Duodenal mucosa (tissue), 2 donors: ENCODE data around the gene CPEB4.

Source experiments
- H3K27ac ChIP-seq: one replicate; pipeline ENCODE4 v1.7.0; 2013; ENCODE audit warnings: low read depth, low read length
- H3K27me3 ChIP-seq, 2 donors: one replicate each; pipeline ENCODE4 v1.7.0; 2013; ENCODE audit warnings: low read length in 2 of 2, control low read depth in 1 of 2; ENCODE audit not compliant: insufficient read depth in 2 of 2, control insufficient read depth in 1 of 2
- H3K36me3 ChIP-seq, 2 donors: one replicate each; pipeline ENCODE4 v1.7.0; 2013; ENCODE audit warnings: low read length in 2 of 2, control low read depth in 1 of 2; ENCODE audit not compliant: insufficient read depth in 2 of 2, control insufficient read depth in 1 of 2
- H3K4me1 ChIP-seq, 2 donors: one replicate each; pipeline ENCODE4 v1.7.0; 2013; ENCODE audit warnings: low read length in 2 of 2, control low read depth in 1 of 2; ENCODE audit not compliant: insufficient read depth in 2 of 2, control insufficient read depth in 1 of 2
- H3K4me3 ChIP-seq, 2 donors: one replicate each; pipeline ENCODE4 v1.7.0; 2013; ENCODE audit warnings: low read length in 2 of 2, low read depth in 1 of 2
- H3K9ac ChIP-seq, 2 donors: one replicate each; pipeline ENCODE4 v1.7.0; 2013; ENCODE audit warnings: low read length in 2 of 2, low read depth in 1 of 2
- H3K9me3 ChIP-seq, 2 donors: one replicate each; pipeline ENCODE4 v1.7.0; 2013; ENCODE audit warnings: low read length in 2 of 2, control low read depth in 1 of 2; ENCODE audit not compliant: control insufficient read depth in 1 of 2

The CPEB4 gene

GRCh38 chr5:173859408-173860159 lies 28.6 kb upstream of the CPEB4 start:
- Histone ChIP-seq H3K36me3 (no peaks in the 10 kb centered on the region), H3K9ac (no peak overlapping the region), H3K4me3 (no peak overlapping the region), H3K27ac (no peak overlapping the region), H3K9me3 (no peaks in the 10 kb centered on the region), H3K27me3 (no peaks in the 10 kb centered on the region), H3K4me1 (peaks cover 17 to 36% of the 10 kb centered on the region in 2 donors)

- Histone ChIP-seq H3K27me3 (no peaks in the 10 kb centered on the region), H3K4me3 (no peak overlapping the region), H3K9ac (no peak overlapping the region), H3K36me3 (no peaks in the 10 kb centered on the region), H3K4me1 (peaks cover 20 to 40% of the 10 kb centered on the region in 2 donors), H3K9me3 (no peaks in the 10 kb centered on the region), H3K27ac (no peak overlapping the region)
These were observed 26.1 kb upstream of the CPEB4 start for GRCh38 chr5:173862047-173862477.

GRCh38 chr5:173863359-173863758 lies 24.8 kb upstream of the CPEB4 start:
- Histone ChIP-seq H3K9ac (no peak overlapping the region), H3K36me3 (no peaks in the 10 kb centered on the region), H3K4me1 (peaks cover 15 to 35% of the 10 kb centered on the region in 2 donors), H3K4me3 (no peak overlapping the region), H3K27me3 (no peaks in the 10 kb centered on the region), H3K9me3 (no peaks in the 10 kb centered on the region), H3K27ac (no peak overlapping the region)

GRCh38 chr5:173864126-173865050 lies 23.8 kb upstream of the CPEB4 start:
- H3K27me3 ChIP-seq, result no peaks in the 10 kb centered on the region
- peak overlapping the region in 1 of 2 donors; percentile 21 for H3K9ac ChIP-seq
- H3K27ac ChIP-seq, result no peak overlapping the region
- no peaks in the 10 kb centered on the region for H3K36me3 ChIP-seq
- peak overlapping the region in 1 of 2 donors; percentile 56 for H3K4me3 ChIP-seq
- peaks cover 12 to 24% of the 10 kb centered on the region in 2 donors for H3K4me1 ChIP-seq
- H3K9me3 ChIP-seq, result no peaks in the 10 kb centered on the region

- H3K4me3 ChIP-seq, result no peak overlapping the region
- no peaks in the 10 kb centered on the region for H3K36me3 ChIP-seq
- H3K4me1 ChIP-seq, result peaks cover 7 to 12% of the 10 kb centered on the region in 2 donors
- H3K27me3 ChIP-seq, result no peaks in the 10 kb centered on the region
- no peak overlapping the region for H3K9ac ChIP-seq
- H3K9me3 ChIP-seq, result no peaks in the 10 kb centered on the region
- H3K27ac ChIP-seq, result no peak overlapping the region
These were observed 21.8 kb upstream of the CPEB4 start for GRCh38 chr5:173866243-173866857.

GRCh38 chr5:173866858-173867679 lies 21.1 kb upstream of the CPEB4 start:
- Histone ChIP-seq H3K27ac (no peak overlapping the region), H3K9me3 (no peaks in the 10 kb centered on the region), H3K27me3 (no peaks in the 10 kb centered on the region), H3K9ac (no peak overlapping the region), H3K4me1 (peaks cover 7 to 12% of the 10 kb centered on the region in 2 donors), H3K4me3 (no peak overlapping the region), H3K36me3 (no peaks in the 10 kb centered on the region)

GRCh38 chr5:173868096-173868880 lies 19.9 kb upstream of the CPEB4 start:
- no peaks in the 10 kb centered on the region for H3K27me3 ChIP-seq
- H3K4me1 ChIP-seq, result peaks cover 7 to 12% of the 10 kb centered on the region in 2 donors
- H3K9me3 ChIP-seq, result no peaks in the 10 kb centered on the region
- no peak overlapping the region for H3K4me3 ChIP-seq
- no peaks in the 10 kb centered on the region for H3K36me3 ChIP-seq
- no peak overlapping the region for H3K9ac ChIP-seq
- H3K27ac ChIP-seq, result no peak overlapping the region

GRCh38 chr5:173869316-173869715 lies 18.8 kb upstream of the CPEB4 start:
- Histone ChIP-seq H3K36me3 (no peaks in the 10 kb centered on the region), H3K27me3 (no peaks in the 10 kb centered on the region), H3K9me3 (no peaks in the 10 kb centered on the region), H3K9ac (no peak overlapping the region), H3K27ac (no peak overlapping the region), H3K4me3 (no peak overlapping the region), H3K4me1 (peaks cover 5 to 6% of the 10 kb centered on the region in 2 donors)

GRCh38 chr5:173872957-173873305 lies 15.2 kb upstream of the CPEB4 start:
- no peaks in the 10 kb centered on the region for H3K27me3 ChIP-seq
- no peak overlapping the region for H3K27ac ChIP-seq

More at GRCh38 chr5:173872957-173873305, 15.2 kb upstream of the CPEB4 start:
- Histone ChIP-seq H3K9ac (no peak overlapping the region), H3K4me3 (no peak overlapping the region), H3K36me3 (no peaks in the 10 kb centered on the region), H3K9me3 (no peaks in the 10 kb centered on the region), H3K4me1 (no peaks in the 10 kb centered on the region)
